SK-N-SH treated with all-trans-retinoic acid at 6 μM for 48 hours (cell line): ENCODE measurements around the gene LPIN3.

ENCODE experiments used
- ARNTL ChIP-seq: fragments of 450-650 bp; formaldehyde crosslinking; IDR thresholded peaks from 2 replicates; pipeline ENCODE4 v1.5.0; 2020; ENCODE audit warnings: low read depth, mild to moderate bottlenecking, moderate library complexity, borderline replicate concordance
- BACH2 ChIP-seq: fragments of 250-450 bp; sonication (Bioruptor Pico); IDR thresholded peaks from 2 replicates; pipeline ENCODE4 v1.9.0; 2021; ENCODE audit warnings: mild to moderate bottlenecking, borderline replicate concordance
- ESRRG ChIP-seq: fragments of 250-450 bp; sonication (Bioruptor Pico); IDR thresholded peaks from 2 replicates; pipeline ENCODE4 v1.6.1; 2021; ENCODE audit warnings: mild to moderate bottlenecking
- GLIS3 ChIP-seq: fragments of 250-450 bp; sonication (Bioruptor Pico); IDR thresholded peaks from 2 replicates; pipeline ENCODE4 v1.5.0; 2020; ENCODE audit warnings: mild to moderate bottlenecking, moderate library complexity
- PPARA ChIP-seq: fragments of 250-450 bp; sonication (Bioruptor Pico); IDR thresholded peaks from 2 replicates; pipeline ENCODE4 v1.5.0; 2020; ENCODE audit warnings: mild to moderate bottlenecking, borderline replicate concordance
- SNAI2 ChIP-seq: fragments of 250-450 bp; sonication (Bioruptor Pico); IDR thresholded peaks from 2 replicates; pipeline ENCODE4 v1.5.0; 2020; ENCODE audit warnings: mild to moderate bottlenecking, moderate library complexity
- ZC3H10 ChIP-seq: fragments of 250-450 bp; sonication (Bioruptor Pico); IDR thresholded peaks from 2 replicates; pipeline ENCODE4 v1.5.1; 2021; ENCODE audit warnings: mild to moderate bottlenecking, moderate library complexity
- ZFP3 ChIP-seq: fragments of 250-450 bp; sonication (Bioruptor Pico); IDR thresholded peaks from 2 replicates; pipeline ENCODE4 v1.5.0; 2020; ENCODE audit warnings: mild to moderate bottlenecking, moderate library complexity
- ZFP30 ChIP-seq: fragments of 450-650 bp; formaldehyde crosslinking; IDR thresholded peaks from 2 replicates; pipeline ENCODE4 v1.5.0; 2022; ENCODE audit warnings: mild to moderate bottlenecking, moderate library complexity
- TF ChIP-seq, protein P1 (sequence below): fragments of 250-450 bp; sonication (Bioruptor Pico); IDR thresholded peaks from 2 replicates; pipeline ENCODE4 v1.5.0; 2020; ENCODE audit warnings: mild to moderate bottlenecking, moderate library complexity
- TF ChIP-seq, protein P2 (sequence below): fragments of 250-450 bp; sonication (Bioruptor Pico); IDR thresholded peaks from 2 replicates; pipeline ENCODE4 v1.8.0; 2020; ENCODE audit warnings: mild to moderate bottlenecking, moderate library complexity, borderline replicate concordance
- TF ChIP-seq, protein P3 (sequence below): fragments of 250-450 bp; sonication (Bioruptor Pico); IDR thresholded peaks from 2 replicates; pipeline ENCODE4 v1.5.1; 2020; ENCODE audit warnings: low read depth, mild to moderate bottlenecking, moderate library complexity
- TF ChIP-seq, protein P4 (sequence below): fragments of 250-450 bp; sonication (Bioruptor Pico); IDR thresholded peaks from 2 replicates; pipeline ENCODE4 v1.8.0; 2021; ENCODE audit warnings: low read depth, mild to moderate bottlenecking, moderate library complexity, borderline replicate concordance

DNA sequence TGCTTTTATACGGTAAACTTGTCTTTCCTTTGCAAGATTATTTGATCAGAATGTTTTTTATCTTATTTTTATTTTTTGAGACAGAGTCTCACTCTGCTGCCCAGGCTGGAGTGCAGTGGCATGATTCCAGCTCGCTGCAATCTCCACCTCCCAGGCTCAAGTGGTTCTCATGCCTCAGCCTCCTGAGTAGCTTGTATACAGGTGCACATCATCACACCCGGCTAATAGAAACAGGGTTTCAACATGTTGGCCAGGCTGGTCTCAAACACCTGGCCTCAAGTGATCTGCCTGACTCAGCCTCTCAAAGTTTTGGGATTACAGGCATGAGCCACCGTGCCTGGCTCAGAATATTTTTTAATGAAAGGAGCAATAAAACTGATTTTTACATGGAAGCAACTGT lies 8.9 kb upstream of the LPIN3 start:
- TF ChIP-seq ARNTL (no peak), ZFP30 (no peak), ZFP3 (CRISPR knock-in tag) (no peak), PPARA (CRISPR knock-in tag) (no peak), BACH2 (no peak), ESRRG (CRISPR knock-in tag) (no peak), ZC3H10 (CRISPR knock-in tag) (no peak), GLIS3 (CRISPR knock-in tag) (no peak), SNAI2 (CRISPR knock-in tag) (no peak)
- TF ChIP-seq, protein P1, sequence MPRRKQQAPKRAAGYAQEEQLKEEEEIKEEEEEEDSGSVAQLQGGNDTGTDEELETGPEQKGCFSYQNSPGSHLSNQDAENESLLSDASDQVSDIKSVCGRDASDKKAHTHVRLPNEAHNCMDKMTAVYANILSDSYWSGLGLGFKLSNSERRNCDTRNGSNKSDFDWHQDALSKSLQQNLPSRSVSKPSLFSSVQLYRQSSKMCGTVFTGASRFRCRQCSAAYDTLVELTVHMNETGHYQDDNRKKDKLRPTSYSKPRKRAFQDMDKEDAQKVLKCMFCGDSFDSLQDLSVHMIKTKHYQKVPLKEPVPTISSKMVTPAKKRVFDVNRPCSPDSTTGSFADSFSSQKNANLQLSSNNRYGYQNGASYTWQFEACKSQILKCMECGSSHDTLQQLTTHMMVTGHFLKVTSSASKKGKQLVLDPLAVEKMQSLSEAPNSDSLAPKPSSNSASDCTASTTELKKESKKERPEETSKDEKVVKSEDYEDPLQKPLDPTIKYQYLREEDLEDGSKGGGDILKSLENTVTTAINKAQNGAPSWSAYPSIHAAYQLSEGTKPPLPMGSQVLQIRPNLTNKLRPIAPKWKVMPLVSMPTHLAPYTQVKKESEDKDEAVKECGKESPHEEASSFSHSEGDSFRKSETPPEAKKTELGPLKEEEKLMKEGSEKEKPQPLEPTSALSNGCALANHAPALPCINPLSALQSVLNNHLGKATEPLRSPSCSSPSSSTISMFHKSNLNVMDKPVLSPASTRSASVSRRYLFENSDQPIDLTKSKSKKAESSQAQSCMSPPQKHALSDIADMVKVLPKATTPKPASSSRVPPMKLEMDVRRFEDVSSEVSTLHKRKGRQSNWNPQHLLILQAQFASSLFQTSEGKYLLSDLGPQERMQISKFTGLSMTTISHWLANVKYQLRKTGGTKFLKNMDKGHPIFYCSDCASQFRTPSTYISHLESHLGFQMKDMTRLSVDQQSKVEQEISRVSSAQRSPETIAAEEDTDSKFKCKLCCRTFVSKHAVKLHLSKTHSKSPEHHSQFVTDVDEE (CRISPR knock-in tag): no peak
- TF ChIP-seq, protein P2, sequence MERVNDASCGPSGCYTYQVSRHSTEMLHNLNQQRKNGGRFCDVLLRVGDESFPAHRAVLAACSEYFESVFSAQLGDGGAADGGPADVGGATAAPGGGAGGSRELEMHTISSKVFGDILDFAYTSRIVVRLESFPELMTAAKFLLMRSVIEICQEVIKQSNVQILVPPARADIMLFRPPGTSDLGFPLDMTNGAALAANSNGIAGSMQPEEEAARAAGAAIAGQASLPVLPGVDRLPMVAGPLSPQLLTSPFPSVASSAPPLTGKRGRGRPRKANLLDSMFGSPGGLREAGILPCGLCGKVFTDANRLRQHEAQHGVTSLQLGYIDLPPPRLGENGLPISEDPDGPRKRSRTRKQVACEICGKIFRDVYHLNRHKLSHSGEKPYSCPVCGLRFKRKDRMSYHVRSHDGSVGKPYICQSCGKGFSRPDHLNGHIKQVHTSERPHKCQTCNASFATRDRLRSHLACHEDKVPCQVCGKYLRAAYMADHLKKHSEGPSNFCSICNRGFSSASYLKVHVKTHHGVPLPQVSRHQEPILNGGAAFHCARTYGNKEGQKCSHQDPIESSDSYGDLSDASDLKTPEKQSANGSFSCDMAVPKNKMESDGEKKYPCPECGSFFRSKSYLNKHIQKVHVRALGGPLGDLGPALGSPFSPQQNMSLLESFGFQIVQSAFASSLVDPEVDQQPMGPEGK: no peak
- TF ChIP-seq, protein P3, sequence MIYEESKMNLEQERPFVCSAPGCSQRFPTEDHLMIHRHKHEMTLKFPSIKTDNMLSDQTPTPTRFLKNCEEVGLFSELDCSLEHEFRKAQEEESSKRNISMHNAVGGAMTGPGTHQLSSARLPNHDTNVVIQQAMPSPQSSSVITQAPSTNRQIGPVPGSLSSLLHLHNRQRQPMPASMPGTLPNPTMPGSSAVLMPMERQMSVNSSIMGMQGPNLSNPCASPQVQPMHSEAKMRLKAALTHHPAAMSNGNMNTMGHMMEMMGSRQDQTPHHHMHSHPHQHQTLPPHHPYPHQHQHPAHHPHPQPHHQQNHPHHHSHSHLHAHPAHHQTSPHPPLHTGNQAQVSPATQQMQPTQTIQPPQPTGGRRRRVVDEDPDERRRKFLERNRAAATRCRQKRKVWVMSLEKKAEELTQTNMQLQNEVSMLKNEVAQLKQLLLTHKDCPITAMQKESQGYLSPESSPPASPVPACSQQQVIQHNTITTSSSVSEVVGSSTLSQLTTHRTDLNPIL (CRISPR knock-in tag): no peak
- TF ChIP-seq, protein P4, sequence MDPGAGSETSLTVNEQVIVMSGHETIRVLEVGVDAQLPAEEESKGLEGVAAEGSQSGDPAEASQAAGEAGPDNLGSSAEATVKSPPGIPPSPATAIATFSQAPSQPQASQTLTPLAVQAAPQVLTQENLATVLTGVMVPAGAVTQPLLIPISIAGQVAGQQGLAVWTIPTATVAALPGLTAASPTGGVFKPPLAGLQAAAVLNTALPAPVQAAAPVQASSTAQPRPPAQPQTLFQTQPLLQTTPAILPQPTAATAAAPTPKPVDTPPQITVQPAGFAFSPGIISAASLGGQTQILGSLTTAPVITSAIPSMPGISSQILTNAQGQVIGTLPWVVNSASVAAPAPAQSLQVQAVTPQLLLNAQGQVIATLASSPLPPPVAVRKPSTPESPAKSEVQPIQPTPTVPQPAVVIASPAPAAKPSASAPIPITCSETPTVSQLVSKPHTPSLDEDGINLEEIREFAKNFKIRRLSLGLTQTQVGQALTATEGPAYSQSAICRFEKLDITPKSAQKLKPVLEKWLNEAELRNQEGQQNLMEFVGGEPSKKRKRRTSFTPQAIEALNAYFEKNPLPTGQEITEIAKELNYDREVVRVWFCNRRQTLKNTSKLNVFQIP: no peak
